Jurkat, Clone E6-1 (cell line): ENCODE data around the gene METTL17. TPM values are rescaled to one million over a fixed set of nuclear protein-coding genes. Genes with fewer than 3 reads are reported as not detected.
"Not testable (repeated sequence)": the region's sequence is repeated elsewhere in the genome, so short reads cannot be mapped to it uniquely, and the experiment has no call there.

ENCODE experiments used
- DNase-seq: peaks from one replicate; pipeline ENCODE4 v3.0.0-alpha.2; 2011; ENCODE audit warnings: low read depth, low spot score
- H3K4me3 ChIP-seq: 2 replicates; pipeline ENCODE4 v1.5.1; 2011; ENCODE audit warnings: mild to moderate bottlenecking, low read length, control low read depth, moderate library complexity
- polyA plus RNA-seq: library from polyadenylated mRNA; unstranded; fragments of >200 nt; gene quantifications from one replicate; pipeline ENCODE4 v1.2.1, GENCODE V29; 2012; ENCODE audit warnings: missing spikeins; ENCODE audit not compliant: insufficient read length, insufficient read depth

METTL17 gene, protein sequence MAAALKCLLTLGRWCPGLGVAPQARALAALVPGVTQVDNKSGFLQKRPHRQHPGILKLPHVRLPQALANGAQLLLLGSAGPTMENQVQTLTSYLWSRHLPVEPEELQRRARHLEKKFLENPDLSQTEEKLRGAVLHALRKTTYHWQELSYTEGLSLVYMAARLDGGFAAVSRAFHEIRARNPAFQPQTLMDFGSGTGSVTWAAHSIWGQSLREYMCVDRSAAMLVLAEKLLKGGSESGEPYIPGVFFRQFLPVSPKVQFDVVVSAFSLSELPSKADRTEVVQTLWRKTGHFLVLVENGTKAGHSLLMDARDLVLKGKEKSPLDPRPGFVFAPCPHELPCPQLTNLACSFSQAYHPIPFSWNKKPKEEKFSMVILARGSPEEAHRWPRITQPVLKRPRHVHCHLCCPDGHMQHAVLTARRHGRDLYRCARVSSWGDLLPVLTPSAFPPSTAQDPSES
- 140 TPM for polyA plus RNA-seq

DNA sequence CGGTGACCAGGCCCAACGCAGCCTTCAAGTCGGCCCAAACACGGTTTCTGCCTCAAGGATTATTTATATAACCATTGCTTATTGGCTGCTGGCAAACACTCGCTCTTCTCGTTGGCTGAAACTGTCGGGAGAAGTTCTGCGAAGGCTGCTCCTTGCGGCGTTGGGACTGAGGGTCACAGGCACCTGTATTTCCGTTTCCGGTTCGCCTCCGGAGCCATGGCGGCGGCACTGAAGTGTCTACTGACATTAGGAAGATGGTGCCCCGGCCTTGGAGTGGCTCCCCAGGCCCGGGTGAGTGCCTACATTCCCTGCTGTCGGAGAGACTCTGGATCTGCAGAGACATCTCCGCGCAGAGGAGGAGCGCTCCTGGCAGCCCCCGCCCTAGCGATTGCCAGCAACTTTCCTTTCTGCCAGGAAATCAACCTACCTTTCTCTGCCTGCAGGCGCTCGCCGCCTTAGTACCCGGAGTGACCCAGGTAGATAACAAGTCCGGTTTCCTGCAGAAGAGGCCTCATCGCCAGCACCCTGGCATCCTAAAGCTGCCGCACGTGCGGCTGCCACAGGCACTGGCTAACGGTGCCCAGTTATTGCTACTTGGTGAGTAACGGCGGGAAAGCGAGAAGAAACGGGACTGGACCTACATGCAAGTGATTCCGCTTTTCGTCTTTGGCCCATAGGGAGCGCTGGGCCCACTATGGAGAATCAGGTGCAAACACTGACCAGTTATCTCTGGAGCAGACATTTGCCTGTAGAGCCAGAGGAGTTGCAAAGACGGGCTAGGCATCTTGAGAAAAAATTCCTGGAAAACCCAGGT lies at the start of gene METTL17:
TSS of gene METTL17 (plus strand) at position 194 of the 814 bp plus-strand sequence. CDS start at position 217, 23 bp downstream.
- peak within 1 kb of the TSS; percentile 99 for H3K4me3 ChIP-seq
- peak; percentile 96 for DNase-seq

DNA sequence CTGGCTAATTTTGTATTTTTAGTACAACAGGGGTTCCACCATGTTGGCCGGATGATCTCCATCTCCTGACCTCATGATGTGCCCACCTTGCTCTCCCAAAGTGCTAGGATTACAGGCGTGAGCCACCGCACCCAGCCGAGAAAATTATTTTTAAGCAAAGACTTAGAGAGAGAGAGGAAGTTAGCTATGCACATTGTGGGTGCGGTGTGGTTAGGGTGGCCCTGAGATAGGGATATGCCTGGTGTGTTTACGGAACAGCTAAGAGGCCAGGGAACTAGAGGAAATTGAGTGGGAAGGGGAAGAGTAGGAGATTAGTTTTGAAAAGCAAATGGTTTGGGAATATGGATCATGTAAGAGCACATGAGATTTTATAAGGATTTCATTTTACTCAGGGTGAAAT lies 44.6 kb upstream of the METTL17 start:
- DNase-seq, H3K4me3 ChIP-seq: not testable (repeated sequence)

DNA sequence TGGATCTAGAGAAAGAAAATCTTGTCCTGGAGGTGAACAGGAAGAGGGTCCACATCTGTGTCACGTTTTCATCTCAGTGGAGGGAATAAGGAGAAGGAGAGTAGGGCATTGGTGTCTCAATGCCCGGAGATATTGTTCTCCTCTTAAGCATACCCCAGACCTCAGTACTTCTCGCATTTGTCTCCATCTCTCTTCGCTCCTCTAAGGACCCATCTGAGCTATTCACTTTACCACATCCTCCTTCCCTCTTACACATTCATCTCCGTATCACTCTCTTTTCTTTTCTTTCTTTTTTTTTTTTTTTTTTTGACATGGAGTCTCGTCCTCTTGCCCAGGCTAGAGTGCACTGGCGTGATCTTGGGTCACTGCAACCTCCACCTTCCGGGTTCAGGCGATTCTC lies 43.1 kb upstream of the METTL17 start:
- DNase-seq, H3K4me3 ChIP-seq: not testable (repeated sequence)

DNA sequence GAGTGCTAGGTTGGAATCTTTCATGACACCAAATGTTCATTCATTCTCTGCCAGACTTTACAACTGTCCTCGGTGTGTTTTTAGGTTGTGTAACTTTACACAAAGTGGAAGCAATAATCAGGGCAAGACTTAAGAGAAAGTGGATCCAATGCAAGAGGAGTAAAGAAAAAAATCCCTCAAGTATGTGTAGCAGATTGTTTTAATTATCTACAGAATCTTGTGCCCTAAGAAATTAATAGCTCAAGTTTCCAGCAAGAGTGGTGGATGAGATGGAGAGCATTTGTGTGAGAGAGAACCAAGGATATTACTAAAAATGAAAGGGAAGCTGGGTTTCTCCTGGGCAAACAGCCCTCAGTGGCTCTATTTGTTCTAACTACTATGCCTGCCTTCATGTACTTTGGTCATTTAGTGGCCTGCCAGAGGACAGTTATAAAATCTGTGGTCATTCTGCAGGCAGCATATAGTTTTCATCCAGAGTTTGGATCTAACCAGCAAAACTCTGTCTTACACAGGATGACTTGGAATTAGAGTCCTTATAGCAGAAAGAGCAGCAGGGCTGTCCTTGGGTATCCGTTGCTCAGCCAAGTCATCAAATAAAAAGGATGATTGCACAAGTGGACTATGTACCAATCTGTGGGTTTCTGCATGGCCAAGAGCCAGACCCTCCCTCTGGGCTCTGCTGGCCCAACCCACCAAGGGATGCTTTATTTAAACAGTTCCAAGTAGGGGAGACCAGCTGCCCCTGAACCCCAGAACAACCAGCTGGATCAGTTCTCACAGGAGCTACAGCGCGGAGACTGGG lies 34.8 kb upstream of the METTL17 start, which contains the start of gene RNASE2:
TSS of gene RNASE2 (plus strand) at position 752 of the 802 bp plus-strand sequence. CDS start 285 bp downstream, outside the sequence.
- not testable (repeated sequence) for DNase-seq, H3K4me3 ChIP-seq

DNA sequence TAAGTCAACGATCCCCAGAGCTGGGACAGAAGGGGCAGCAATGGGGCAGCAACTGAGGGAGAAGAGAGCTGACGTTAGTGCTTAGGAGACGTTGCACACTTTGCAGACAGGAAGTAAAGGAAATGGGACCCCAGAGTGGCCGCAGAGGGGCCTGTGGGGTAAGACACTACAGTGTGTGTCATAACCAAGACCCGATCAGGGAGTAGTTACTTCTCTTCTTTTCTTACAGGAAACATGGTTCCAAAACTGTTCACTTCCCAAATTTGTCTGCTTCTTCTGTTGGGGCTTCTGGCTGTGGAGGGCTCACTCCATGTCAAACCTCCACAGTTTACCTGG lies 34.3 kb upstream of the METTL17 start:
- not testable (repeated sequence) for DNase-seq, H3K4me3 ChIP-seq

DNA sequence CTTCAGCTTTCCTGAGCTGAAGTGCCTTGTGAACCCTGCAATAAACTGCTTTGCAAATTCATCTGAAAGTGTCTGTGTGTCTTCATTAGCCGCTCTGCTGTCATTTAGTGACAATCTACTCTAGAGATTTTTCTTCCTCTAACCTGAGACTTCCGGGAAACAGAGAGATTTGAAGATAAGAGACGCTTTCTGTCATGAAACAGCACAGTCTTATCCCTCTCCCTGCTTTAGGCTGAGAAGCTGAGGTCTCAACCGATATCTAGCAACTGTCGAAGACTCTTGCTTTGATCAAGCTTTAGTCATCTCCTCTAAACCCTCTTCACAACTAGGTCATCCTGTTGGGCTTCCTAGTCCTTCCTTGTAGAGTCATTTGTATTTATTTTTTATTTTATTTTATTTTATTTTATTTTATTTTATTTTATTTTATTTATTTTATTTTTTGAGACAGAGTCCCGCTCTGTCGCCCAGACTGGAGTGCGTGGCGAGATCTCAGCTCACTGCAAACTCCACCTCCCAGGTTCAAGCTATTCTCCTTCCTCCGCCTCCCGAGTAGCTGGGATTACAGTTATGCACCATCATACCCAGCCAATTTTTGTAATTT lies 33.3 kb upstream of the METTL17 start:
- peak; percentile 72 for DNase-seq
- H3K4me3 ChIP-seq, result no peak overlapping the region

DNA sequence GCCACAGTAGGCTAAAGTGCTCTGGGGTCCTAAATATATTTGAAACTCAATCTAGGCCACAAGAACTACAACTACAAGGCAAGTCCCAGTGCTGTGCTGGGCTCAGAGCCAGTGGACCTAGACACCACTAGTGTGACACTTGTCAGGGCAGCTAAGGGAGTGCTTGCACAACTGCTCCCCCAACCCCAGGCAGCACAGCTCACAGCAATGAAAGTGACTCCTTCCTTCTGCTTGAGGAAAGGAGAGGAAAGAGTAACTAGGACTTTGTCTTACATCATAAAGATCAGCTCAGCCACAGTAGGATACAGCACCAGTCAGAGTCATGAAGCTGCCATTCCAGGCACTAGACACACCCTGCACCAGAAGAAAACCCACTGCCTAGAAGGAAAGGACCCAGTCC lies 30.8 kb upstream of the METTL17 start:
- not testable (repeated sequence) for H3K4me3 ChIP-seq, DNase-seq

DNA sequence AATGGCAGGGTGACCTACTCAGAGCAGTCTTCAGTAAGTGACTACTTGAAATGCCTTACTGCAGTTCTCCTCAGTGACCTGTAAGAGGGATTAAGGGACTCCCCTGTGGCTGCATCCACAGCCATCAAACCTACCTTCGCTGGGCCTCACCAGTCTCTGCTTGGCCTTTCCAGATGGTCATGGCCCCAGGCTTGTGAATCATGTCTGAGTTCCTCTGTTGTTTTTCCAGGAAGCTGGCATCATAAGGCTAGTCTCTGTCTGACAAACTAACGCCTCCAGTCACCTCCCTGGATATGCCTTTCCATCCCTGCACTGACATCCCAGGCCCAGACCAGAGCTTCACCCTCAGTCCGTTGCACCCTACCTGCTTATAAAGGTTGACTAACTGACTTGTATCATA lies 20.4 kb upstream of the METTL17 start:
- no peak overlapping the region for H3K4me3 ChIP-seq
- no peak for DNase-seq

DNA sequence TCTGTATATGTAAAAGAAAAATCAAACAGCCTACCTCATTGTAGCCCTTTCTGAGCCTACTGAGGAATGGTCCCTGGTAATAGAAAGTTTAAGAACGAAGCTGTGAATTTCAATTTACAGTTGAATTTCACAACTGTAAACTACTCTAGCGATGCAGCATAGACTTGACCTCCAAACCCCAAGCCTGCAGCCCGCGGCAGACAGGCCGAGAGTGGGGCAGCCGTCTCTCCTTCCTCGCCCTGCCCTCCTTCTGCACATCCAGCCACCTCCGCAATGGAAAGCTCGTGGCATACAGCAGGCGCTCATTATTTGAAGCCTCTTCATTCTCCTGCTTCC lies 19.2 kb upstream of the METTL17 start:
- H3K4me3 ChIP-seq, result peak overlapping the region; percentile 73
- DNase-seq, result no peak

DNA sequence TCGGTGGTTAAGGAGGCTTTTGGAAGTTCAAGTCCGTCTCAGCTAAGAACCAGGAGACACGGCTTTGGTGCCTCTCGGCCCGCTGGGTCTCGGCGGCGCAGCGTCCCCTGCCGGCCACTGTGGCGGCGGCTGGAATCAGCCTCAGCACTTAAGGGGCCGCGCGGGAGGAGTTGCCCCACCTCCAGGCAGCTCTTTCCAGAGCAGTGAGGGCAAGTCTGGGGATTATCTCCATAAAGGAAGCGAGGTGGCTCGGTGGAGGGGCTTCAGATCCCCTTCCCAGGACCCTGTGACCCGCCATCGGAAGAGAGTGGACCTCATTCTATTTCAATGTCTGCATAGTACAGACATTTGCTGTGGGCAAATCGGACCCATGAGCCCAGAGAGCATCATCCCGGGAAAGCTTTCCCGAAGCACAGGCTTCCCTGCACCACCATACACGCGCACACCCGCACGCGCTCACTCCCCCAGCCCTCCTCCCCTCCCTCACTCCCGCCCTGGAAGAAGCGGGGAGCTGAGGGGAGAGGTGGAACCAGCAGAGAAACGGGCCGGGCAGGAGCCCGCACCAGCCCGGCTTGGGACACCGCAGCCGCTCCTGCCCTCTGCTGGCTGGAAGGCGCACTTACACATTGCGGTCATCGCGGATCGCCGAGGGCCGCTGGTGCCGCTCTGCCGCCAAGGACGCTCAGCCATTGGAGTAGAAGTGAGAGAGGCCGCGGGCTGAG lies 18.6 kb upstream of the METTL17 start:
- H3K4me3 ChIP-seq, result peak overlapping the region; percentile 73
- DNase-seq, result peak; percentile 57

DNA sequence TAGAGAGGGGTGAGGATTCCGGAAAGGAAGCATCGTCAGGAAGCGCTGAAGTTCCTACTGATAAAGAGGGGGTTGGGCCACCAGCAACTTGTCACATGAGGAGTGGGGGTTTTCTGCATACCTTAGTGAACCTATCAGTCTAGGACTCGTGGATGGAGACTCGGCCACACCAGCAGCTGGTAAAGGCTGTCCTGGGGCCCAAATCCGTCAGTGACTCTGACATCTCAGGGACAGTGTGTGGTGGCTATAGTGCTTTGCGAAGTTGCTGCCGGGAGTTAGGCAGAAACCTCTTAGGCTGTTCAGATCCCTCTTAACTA lies 18.1 kb upstream of the METTL17 start:
- DNase-seq, result no peak
- peak overlapping the region; percentile 73 for H3K4me3 ChIP-seq

DNA sequence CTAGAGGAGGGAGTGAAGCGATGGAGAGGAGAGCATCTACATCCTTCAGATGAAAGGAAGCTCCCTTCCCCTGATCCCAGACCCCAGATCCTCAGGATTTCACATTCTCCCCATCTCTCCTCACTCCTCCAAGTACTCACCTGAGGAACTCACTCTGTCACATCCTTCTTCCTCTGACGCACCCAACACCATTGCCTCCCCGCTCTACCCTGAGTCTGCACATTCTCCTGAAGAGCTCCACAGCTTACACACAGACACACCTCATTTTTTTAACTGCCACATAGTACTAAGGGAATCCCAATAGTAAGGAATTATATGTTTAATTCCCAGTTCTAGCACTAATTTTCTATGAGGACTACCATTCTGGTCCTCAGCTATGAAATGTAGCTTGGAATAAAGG lies 16.3 kb upstream of the METTL17 start:
- no peak for DNase-seq
- H3K4me3 ChIP-seq, result no peak overlapping the region

DNA sequence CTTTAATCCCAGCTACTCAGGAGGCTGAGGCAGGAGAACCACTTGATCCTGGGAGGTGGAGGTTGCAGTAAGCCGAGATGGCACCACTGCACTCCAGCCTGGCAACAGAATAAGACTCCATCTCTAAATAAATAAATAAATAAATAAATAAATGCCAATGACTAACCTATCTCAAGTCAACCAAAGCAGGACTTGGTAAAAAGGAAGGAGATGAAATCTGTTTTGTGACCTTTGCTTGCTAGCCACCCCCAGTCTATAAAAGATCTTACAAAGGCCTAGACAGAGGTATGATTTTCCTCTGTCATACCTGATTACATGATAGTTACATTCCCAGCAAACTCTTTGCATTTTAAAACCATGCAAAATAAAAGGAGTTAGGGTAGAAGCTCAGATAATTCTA lies 13.5 kb upstream of the METTL17 start:
- no peak overlapping the region for H3K4me3 ChIP-seq
- no peak for DNase-seq

DNA sequence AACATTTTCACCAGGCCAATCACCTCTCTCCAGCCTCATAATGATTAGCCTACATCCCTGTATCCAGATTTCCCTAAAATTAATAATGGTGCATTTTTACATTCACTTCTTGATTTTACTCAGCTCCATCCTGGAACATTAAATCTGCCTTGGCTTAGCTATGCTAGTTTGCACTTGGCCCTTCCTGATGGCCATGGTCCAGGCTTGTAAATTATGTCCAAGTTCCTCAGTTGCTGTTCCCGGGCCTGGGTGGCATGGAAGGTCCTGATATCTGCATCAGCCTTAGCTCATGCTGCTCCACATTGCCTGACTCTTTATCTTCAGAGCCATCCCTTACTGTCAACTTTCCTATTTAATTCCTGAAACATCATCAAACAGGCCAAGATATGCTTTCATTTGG lies 11.1 kb upstream of the METTL17 start:
- no peak for DNase-seq

DNA sequence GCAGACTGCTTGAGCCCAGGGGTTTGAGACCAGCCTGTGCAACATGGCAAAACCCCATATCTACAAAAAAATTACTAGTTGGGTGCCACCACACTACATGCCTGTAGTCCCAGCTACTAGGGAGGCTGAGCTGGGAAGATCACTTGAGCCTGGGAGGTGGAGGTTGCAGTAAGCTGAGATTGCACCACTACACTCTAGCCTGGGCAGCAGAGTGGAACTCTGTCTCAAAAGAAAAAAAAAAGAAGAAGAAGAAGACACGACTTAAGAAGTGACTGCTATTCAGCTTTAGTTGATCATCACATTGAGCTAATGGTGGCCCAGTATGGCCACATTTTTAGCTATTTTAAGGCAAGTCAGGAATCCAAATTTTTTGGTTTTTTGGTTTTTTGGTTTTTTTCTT lies 8.9 kb upstream of the METTL17 start:
- H3K4me3 ChIP-seq, result no peak overlapping the region
- DNase-seq, result no peak

More for the DNA sequence above, 11.1 kb upstream of the METTL17 start:
- no peak overlapping the region for H3K4me3 ChIP-seq

DNA sequence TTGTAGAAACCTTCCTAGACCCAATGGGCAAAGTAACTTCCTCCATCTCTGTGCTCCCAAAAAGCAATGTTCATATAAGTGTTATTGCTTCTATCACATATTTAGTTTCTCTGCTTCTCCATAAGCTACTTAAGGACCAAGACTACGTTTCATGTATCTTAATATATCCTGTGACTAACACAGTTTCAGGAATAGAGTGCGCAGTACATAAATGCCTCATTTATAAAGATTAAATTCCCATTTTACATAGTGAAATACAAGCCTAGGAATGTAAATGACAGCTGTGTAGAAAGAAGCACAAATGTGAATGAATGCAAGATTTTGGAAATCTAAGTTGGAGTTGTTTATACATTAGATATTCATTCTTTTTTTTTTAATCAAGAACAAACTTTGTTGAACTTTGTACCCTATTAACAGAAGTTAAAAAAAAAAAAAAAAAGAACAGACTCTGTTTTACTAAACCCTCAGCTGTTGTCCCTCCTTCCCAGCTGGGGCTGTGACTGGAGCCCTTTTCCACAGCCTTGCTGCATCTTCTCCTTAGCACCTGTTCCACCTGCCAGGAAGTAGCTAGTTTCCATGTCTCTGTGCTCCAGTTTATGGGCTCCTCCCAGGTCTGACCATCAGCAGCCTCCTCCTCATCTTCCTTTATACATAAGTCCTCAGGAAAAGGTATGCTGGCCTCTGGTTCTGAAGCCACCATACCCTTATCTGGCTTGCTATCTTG lies 7.0 kb upstream of the METTL17 start:
- H3K4me3 ChIP-seq, result no peak overlapping the region
- no peak for DNase-seq

DNA sequence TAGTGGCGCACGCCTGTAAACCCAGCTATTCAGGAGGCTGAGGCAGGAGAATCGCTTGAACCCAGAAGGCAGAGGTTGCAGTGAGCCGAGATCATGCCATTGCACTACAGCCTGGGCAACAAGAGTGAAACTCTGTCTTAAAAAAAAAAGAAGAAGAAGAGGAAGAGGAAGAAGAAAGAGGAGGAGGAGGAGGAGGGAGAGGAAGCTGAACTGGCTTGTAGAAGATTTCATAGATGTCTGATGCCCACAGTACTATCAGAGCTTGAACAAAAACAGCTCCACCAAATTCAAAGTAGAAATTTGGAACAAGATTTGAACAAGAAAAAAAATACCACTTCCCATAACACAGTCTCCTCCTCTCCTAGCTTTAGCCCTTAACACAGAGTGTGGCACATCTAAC lies 4.1 kb upstream of the METTL17 start:
- H3K4me3 ChIP-seq, DNase-seq: not testable (repeated sequence)

DNA sequence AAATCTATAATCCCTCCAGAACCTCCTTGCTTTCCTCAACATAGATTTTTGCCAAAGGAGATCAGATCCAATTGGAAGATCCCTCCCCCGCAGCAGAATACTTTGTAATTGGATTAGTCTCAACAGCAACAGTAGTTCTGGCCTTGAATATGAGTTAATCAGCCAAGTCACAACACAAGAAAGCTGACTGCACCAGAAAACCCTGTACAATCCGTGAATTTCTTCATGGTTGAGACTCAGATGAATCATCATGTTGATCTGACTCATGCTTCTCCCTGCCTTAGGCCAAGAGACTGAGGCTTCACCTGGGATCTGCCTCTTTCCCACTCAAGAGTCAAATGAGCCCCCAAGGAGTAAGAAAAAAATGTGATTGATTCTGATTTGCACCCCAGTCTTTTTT lies 3.0 kb upstream of the METTL17 start:
- H3K4me3 ChIP-seq, result no peak overlapping the region
- no peak for DNase-seq
